OCI-LY1 (cell line): ENCODE data around the gene RABGAP1L.
A peak's percentile ranks its signal among the peaks of the same experiment; 100 is the strongest.

Experiments
- H2AFZ ChIP-seq: fragments of 200-600 bp; sonication (generic), shearing (Covaris generic); 2 replicates; pipeline ENCODE4 v1.6.0; 2014; ENCODE audit warnings: antibody characterized with exemption, mild to moderate bottlenecking, low read length
- H3F3A ChIP-seq: fragments of 200-600 bp; sonication (generic), shearing (Covaris generic); 2 replicates; pipeline ENCODE4 v1.6.0; 2014; ENCODE audit warnings: mild to moderate bottlenecking, antibody characterized with exemption, low read length, moderate library complexity; ENCODE audit not compliant: insufficient read depth
- H3K27ac ChIP-seq: fragments of 200-600 bp; sonication (generic); 2 replicates; pipeline ENCODE4 v1.5.1; 2014; ENCODE audit warnings: low read length, mixed run types, mild to moderate bottlenecking, low read depth; ENCODE audit not compliant: poor library complexity, severe bottlenecking
- H3K27me3 ChIP-seq: fragments of 200-600 bp; sonication (generic); 2 replicates; pipeline ENCODE4 v1.6.0; 2014; ENCODE audit warnings: antibody characterized with exemption, mild to moderate bottlenecking, low read length, moderate library complexity; ENCODE audit not compliant: insufficient read depth
- H3K36me3 ChIP-seq: fragments of 200-600 bp; sonication (generic); 2 replicates; pipeline ENCODE4 v1.6.1; 2014; ENCODE audit warnings: mild to moderate bottlenecking, antibody characterized with exemption, low read length, moderate library complexity, mixed read lengths; ENCODE audit not compliant: insufficient read depth
- H3K4me1 ChIP-seq: fragments of 200-600 bp; sonication (generic); 2 replicates; pipeline ENCODE4 v1.5.1; 2014; ENCODE audit warnings: mild to moderate bottlenecking, low read length, moderate library complexity; ENCODE audit not compliant: insufficient read depth, severe bottlenecking
- H3K4me2 ChIP-seq: fragments of 200-600 bp; sonication (generic), shearing (Covaris generic); 2 replicates; pipeline ENCODE4 v1.6.1; 2014; ENCODE audit warnings: low read length
- H3K4me3 ChIP-seq: fragments of 200-600 bp; sonication (generic); 2 replicates; pipeline ENCODE4 v1.5.1; 2014; ENCODE audit warnings: low read length, low read depth, mild to moderate bottlenecking, mixed read lengths; ENCODE audit not compliant: poor library complexity, severe bottlenecking
- H3K79me2 ChIP-seq: fragments of 200-600 bp; shearing (Covaris generic); 2 replicates; pipeline ENCODE4 v1.6.1; 2016; ENCODE audit warnings: mixed run types, low read length, mixed read lengths; ENCODE audit not compliant: insufficient read depth
- H3K9ac ChIP-seq: fragments of 200-600 bp; sonication (generic), shearing (Covaris generic); 2 replicates; pipeline ENCODE4 v1.6.1; 2014; ENCODE audit warnings: mild to moderate bottlenecking, low read length, mixed read lengths
- H3K9me2 ChIP-seq: fragments of 200-600 bp; sonication (generic), shearing (Covaris generic); 2 replicates; pipeline ENCODE4 v1.6.1; 2014; ENCODE audit warnings: low read depth, mild to moderate bottlenecking, low read length, mixed read lengths
- H3K9me3 ChIP-seq: fragments of 200-600 bp; shearing (Covaris generic); 2 replicates; pipeline ENCODE4 v1.6.1; 2014; ENCODE audit warnings: low read length, mixed read lengths
- H4K20me1 ChIP-seq: fragments of 200-600 bp; sonication (generic), shearing (Covaris generic); 2 replicates; pipeline ENCODE4 v1.6.0; 2016; ENCODE audit warnings: mild to moderate bottlenecking, low read length; ENCODE audit not compliant: insufficient read depth
- CTCF ChIP-seq: fragments of 200-600 bp; sonication (generic), shearing (Covaris generic); IDR thresholded peaks from 2 replicates; pipeline ENCODE4 v1.5.1; 2017; ENCODE audit warnings: mild to moderate bottlenecking, antibody characterized with exemption, low read length, moderate library complexity, mixed read lengths
- EZH2 ChIP-seq: fragments of 200-600 bp; sonication (generic), shearing (Covaris generic); IDR thresholded peaks from 2 replicates; pipeline ENCODE4 v1.8.0; 2017; ENCODE audit warnings: borderline replicate concordance, mixed run types, mild to moderate bottlenecking, antibody characterized with exemption, low read length, moderate library complexity, mixed read lengths

The RABGAP1L gene

DNA sequence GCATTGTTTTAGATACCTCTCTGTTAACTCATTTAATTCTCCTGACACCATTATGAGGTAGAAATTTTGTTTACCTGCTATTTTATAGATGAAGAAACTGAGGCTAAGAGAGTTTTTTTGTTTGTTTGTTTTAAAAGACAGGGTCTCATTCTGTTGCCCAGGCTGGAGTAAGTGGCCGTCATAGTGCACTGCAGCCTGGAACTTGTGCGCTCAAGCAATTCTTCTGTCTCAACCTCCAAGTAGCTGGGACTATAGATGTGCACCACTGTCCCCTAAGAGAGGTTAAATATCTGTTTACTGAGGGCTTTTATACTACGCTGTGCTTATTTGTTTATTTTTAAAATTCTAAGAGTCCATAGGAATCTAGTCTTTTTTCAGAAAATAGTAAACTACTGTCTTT lies 796.8 kb downstream of the RABGAP1L start:
- Histone ChIP-seq H3K9me3 (no peaks in the 10 kb centered on the region), H4K20me1 (no peaks in the 10 kb centered on the region), H3K79me2 (0 out of 2 replicates have a peak, but pooled peaks cover 4% of the 10 kb centered on the region), H3K36me3 (peaks cover 33% of the 10 kb centered on the region; the same call in 1 of the 2 replicates), H3K9me2 (no peaks in the 10 kb centered on the region), H3K27me3 (no peaks in the 10 kb centered on the region), H3K4me1 (peaks cover 58% of the 10 kb centered on the region), H3K4me2 (no peak overlapping the region), H3F3A (no peaks in the 10 kb centered on the region), H3K9ac (no peak overlapping the region), H3K27ac (peak overlapping the region; percentile 10), H3K4me3 (no peak overlapping the region), H2AFZ (no peak overlapping the region)
- TF ChIP-seq CTCF (no peak), EZH2 (no peak)

- Histone ChIP-seq H3K4me1 (peaks cover 57% of the 10 kb centered on the region), H3K4me2 (no peak overlapping the region), H3K9me2 (no peaks in the 10 kb centered on the region), H3K9ac (no peak overlapping the region), H3K79me2 (0 out of 2 replicates have a peak, but pooled peaks cover 4% of the 10 kb centered on the region), H3K9me3 (no peaks in the 10 kb centered on the region), H3K4me3 (no peak overlapping the region), H3K27ac (peak overlapping the region; percentile 54), H3F3A (no peaks in the 10 kb centered on the region), H4K20me1 (no peaks in the 10 kb centered on the region), H3K27me3 (no peaks in the 10 kb centered on the region), H3K36me3 (peaks cover 33% of the 10 kb centered on the region; the same call in 1 of the 2 replicates), H2AFZ (no peak overlapping the region)
- no peak for TF ChIP-seq EZH2
These were observed 797.7 kb downstream of the RABGAP1L start for GRCh38 chr1:174956976-174957375.

DNA sequence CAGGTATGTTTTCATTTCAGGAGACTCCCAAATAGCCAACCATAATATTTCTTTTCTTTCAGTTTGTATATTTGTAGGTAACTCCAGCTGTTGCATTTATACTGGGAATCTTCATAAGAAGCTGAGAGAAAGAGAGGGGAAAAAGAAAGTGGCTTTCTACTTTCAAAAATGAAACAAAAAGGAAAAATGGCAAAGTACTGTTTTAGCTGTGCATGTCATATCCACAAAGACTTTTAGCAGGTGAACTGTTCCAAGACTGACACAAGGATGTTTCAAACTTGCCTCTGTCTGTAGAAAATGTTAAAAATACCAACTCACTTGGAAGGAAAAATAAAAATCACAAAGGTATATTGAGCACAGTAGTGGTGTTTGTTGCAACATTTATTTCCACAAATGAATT lies 798.5 kb downstream of the RABGAP1L start:
- Histone ChIP-seq H3K4me3 (no peak overlapping the region), H2AFZ (no peak overlapping the region), H3K36me3 (peaks cover 33% of the 10 kb centered on the region; the same call in 1 of the 2 replicates), H3K4me1 (peaks cover 54% of the 10 kb centered on the region), H3K9ac (no peak overlapping the region), H3K9me2 (no peaks in the 10 kb centered on the region), H3F3A (no peaks in the 10 kb centered on the region), H3K27ac (peak overlapping the region; percentile 54), H4K20me1 (no peaks in the 10 kb centered on the region), H3K4me2 (no peak overlapping the region), H3K9me3 (no peaks in the 10 kb centered on the region), H3K79me2 (0 out of 2 replicates have a peak, but pooled peaks cover 4% of the 10 kb centered on the region), H3K27me3 (no peaks in the 10 kb centered on the region)
- TF ChIP-seq EZH2 (no peak), CTCF (no peak)

DNA sequence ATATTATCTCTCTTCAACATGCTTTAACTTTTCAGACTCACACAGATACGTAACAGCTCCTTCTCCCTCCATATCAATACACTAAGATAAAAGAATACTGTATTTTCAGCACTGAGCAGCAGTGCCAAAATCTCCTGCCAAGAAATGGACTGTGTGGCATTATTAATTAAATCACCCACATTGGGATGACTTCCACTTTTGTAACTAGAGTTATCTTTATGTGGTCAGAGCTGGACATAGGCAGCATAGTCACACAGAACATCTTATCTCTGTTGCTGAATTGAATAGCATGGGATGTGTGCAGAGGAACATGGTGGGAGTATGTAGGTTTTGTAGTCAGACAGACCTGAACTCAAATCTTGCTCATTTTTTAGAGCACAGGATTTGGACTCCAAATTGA lies 799.1 kb downstream of the RABGAP1L start:
- no peaks in the 10 kb centered on the region for H3K9me2 ChIP-seq
- H3K4me2 ChIP-seq = no peak overlapping the region
- no peak overlapping the region for H2AFZ ChIP-seq
- no peak overlapping the region for H3K27ac ChIP-seq
- 0 out of 2 replicates have a peak, but pooled peaks cover 4% of the 10 kb centered on the region for H3K79me2 ChIP-seq
- peaks cover 54% of the 10 kb centered on the region for H3K4me1 ChIP-seq
- no peaks in the 10 kb centered on the region for H3K9me3 ChIP-seq
- no peak overlapping the region for H3K4me3 ChIP-seq
- no peaks in the 10 kb centered on the region for H3F3A ChIP-seq
- H3K9ac ChIP-seq = no peak overlapping the region
- no peaks in the 10 kb centered on the region for H3K27me3 ChIP-seq
- TF ChIP-seq CTCF (no peak), EZH2 (no peak)
- H3K36me3 ChIP-seq = peaks cover 33% of the 10 kb centered on the region; the same call in 1 of the 2 replicates
- H4K20me1 ChIP-seq = no peaks in the 10 kb centered on the region
